Measurements from ENCODE around the gene TRIM40.

Gene TRIM40

GRCh38 chr6:30135757-30136156 is at the start of gene TRIM40:
Gene TRIM40 (plus strand): TSS chr6:30136140. CDS start chr6:30137037, 897 bp downstream.
- no peak for TF ChIP-seq CTCF (IDR thresholded peaks at IDR 0.05; ENCODE audit: borderline replicate concordance, control extremely low read depth, extremely low read depth, insufficient read depth, missing control alignments)
- in situ Hi-C loops (cut with MboI; ENCODE audit: low sequenced_read_pairs, unreplicated experiment), result no loop called here
- DNase-seq (ENCODE audit: low spot score), result no peak

- in situ Hi-C loops (cut with MboI; ENCODE audit: low sequenced_read_pairs, unreplicated experiment), result no loop called here
- no peak for TF ChIP-seq CTCF (IDR thresholded peaks at IDR 0.05; ENCODE audit: borderline replicate concordance, control extremely low read depth, extremely low read depth, insufficient read depth, missing control alignments)
- no peak for DNase-seq (ENCODE audit: low spot score)
Observed at GRCh38 chr6:30087876-30088275, 48.1 kb upstream of the TRIM40 start.

- TF ChIP-seq CTCF (IDR thresholded peaks at IDR 0.05; ENCODE audit: borderline replicate concordance, control extremely low read depth, extremely low read depth, insufficient read depth, missing control alignments), result no peak
- no peak for DNase-seq (ENCODE audit: low spot score)
- in situ Hi-C loops (cut with MboI; ENCODE audit: low sequenced_read_pairs, unreplicated experiment), result no loop called here
Observed at GRCh38 chr6:30091577-30092381, 44.2 kb upstream of the TRIM40 start.

GRCh38 chr6:30092852-30093543 is 42.9 kb upstream of the TRIM40 start:
- in situ Hi-C loops (cut with MboI; ENCODE audit: low sequenced_read_pairs, unreplicated experiment), result no loop called here
- no peak for DNase-seq (ENCODE audit: low spot score)
- TF ChIP-seq CTCF (IDR thresholded peaks at IDR 0.05; ENCODE audit: borderline replicate concordance, control extremely low read depth, extremely low read depth, insufficient read depth, missing control alignments), result no peak

- in situ Hi-C loops (cut with MboI; ENCODE audit: low sequenced_read_pairs, unreplicated experiment), result no loop called here
- no peak for DNase-seq (ENCODE audit: low spot score)
- no peak for TF ChIP-seq CTCF (IDR thresholded peaks at IDR 0.05; ENCODE audit: borderline replicate concordance, control extremely low read depth, extremely low read depth, insufficient read depth, missing control alignments)
Observed at GRCh38 chr6:30093951-30094661, 41.8 kb upstream of the TRIM40 start.

- TF ChIP-seq CTCF (IDR thresholded peaks at IDR 0.05; ENCODE audit: borderline replicate concordance, control extremely low read depth, extremely low read depth, insufficient read depth, missing control alignments), result no peak
- in situ Hi-C loops (cut with MboI; ENCODE audit: low sequenced_read_pairs, unreplicated experiment), result no loop called here
- no peak for DNase-seq (ENCODE audit: low spot score)
Observed at GRCh38 chr6:30096829-30097228, 39.1 kb upstream of the TRIM40 start.
